HG03159 (cell line): ENCODE results near the gene CDPF1.

ENCODE experiments used
- ATAC-seq: cut with Tn5 transposase; IDR thresholded peaks from one replicate; pipeline ENCODE4 v1.9.1; 2021; ENCODE audit warnings: mild to moderate bottlenecking, moderate library complexity; ENCODE audit not compliant: unreplicated experiment

CDPF1 gene

DNA sequence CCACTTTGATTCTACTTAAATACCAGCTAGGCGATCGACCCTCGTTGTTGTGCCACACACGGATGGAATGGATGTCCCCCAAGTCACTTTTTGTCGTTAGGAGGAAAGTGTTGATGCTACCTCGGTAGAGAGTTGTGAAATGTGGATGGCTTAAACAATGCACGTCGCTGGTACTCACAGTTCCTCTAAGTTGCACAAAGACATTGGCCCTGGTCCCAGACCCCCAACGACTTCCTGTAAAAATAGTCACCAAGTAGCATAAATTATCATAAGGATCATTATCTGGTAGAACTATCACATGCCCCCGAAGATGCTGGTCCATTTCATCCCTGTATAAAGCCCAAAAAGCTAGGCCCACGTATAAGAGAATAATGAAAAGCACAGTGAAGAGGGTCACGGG is 9.3 kb upstream of the CDPF1 start:
- ATAC-seq = no peak

GRCh38 chr22:46256358-46256958 is 6.4 kb upstream of the CDPF1 start:
- ATAC-seq = no peak

DNA sequence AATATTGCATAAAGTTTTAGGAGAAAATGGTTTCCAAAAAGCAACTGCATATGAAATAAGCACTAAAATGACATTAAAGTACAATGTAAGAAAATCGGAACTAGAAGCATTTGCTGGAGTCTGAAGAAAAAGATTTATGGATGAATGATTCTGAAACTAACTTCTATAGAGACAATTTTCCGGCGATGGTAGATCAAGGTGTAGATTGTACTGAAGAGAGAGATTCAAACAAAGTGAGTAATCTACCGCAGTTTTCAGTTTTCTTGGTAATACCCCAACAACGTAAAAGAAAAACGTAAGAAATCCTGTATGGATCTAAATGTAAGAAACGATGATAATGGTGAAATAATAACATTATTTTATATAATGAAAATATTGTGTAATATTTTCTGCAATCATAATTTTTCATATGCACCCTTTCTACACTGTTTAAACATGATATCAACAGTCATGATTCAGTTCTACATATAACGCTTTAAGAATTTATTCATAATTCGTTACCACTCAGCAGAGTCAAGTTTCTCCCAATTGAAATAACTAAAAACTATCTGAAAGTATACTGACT is 1.8 kb upstream of the CDPF1 start:
- no peak for ATAC-seq

DNA sequence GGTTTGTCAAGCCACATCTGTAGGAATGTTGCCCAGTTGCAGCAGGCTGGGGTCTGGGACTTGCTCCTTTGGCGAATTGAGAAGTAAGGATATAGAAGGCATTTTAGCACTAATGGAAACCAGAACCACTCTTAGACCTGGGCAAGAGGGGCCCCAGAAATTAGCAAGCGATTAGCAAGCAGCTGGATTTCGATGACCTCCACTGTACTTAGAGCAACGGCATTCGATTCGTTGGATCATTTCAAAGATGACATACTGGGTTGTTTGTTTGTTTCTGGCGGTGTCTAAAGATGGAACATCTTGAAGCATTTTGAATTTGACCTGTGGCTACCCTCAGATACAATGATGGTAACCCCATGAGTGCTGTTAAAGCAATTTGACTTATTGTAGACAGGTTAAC is 1.2 kb upstream of the CDPF1 start:
- no peak for ATAC-seq

- ATAC-seq = no peak
Measured at GRCh38 chr22:46250783-46251125, 661 bp upstream of the CDPF1 start.

DNA sequence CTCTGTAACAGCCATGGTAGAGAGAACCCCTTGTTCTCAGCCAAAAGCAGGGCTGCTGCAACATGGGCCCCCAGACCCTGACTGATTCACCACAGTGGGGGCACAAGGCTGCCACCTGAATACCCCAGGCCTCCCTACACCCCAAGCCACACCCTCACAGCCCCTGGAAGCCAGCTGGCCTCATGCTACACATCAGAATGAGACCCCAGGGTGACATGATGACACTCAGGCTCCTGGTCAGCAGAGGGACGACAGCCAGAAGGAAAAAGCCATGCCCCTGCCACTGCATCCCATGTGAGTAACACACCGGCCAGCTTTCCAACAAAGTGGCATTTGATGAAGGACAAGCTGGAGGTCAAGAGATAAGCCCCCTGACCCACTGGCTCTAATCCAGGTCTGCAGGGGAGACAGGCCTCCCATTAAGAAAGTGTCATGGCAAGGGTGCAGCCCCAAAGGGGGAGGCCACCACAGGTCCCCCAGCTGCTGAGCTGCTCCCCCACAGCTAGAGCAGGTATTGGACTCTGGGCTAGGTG is 2.6 kb downstream of the CDPF1 start:
- no peak for ATAC-seq

DNA sequence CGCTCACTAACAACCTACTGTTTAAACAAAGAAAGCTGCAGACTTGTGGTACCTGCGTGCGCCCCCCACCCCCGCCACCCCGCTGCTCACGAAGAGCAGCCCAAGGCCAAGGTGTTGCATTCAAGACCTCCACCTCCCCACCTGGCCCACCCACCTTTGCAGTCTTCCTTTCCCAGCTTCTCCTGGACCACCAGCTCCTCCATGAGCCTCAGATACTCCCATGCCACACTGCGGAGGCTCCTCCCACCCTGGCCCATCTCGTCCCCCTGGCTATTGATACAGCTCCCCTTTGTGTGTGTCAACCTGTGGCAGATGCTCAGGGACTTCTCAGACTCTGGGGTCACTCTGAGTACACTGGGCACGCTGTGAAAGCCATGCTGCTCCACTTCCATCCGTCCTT is 3.9 kb downstream of the CDPF1 start:
- ATAC-seq = no peak

DNA sequence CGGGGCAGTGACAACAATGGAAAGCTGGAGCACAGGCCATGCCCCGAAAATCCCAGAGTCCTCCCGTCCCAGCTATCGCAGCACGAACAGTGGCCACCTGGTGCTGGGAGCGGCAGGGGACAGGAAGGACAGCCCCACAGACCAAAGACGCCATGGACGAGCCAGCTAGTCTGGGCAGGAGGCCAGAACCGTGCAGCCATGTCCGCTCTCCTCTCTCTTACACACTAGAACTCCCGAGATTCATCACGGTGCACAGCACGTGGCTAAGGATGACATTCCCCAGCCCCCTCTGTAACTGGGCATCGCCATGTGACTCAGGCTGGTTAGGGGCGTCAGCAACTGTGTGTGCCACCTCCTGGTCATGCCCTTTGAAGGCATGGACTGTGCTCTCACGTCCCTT is 4.6 kb downstream of the CDPF1 start:
- no peak for ATAC-seq

DNA sequence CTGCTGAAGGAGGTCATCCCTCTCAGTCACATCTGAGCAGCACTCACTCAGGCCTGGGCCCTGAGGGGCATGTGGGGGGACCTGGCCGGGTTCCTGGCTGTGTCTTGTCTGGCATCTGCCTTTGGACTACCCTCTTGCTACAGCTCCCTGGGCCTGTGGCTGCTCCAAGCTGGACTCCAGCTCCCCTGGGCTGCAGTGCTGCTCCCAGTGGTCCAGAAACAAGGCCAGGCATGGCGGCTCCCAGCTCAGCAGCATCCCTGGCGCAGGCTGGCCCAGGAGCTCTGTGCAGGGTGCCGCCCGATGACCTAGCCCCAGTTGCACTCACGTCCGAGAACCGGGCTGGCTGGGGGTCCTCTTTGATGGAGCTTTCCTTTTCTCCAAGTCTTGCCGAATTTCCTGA is 5.3 kb downstream of the CDPF1 start:
- no peak for ATAC-seq

DNA sequence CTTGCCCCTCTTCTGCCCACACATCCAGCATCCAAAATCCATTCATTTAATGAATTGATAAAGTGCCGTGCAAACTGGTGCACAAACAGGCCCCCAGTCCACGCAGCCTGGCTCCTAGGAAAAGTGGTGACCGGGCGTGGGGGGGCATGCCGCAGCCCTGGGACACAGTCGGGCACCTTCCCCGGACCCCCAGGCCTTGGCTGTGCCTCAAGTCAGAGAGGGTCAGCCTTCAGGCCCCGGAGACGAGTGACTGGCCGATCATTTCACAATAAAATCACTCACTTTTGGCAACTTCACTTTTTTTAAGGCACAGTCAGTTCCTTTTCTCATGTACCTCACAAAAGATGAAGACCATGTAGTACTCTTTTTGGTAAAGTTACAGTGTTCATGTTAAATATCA is 8.0 kb downstream of the CDPF1 start:
- ATAC-seq = no peak

- ATAC-seq = no peak
Measured at GRCh38 chr22:46241396-46242007, 8.6 kb downstream of the CDPF1 start.

DNA sequence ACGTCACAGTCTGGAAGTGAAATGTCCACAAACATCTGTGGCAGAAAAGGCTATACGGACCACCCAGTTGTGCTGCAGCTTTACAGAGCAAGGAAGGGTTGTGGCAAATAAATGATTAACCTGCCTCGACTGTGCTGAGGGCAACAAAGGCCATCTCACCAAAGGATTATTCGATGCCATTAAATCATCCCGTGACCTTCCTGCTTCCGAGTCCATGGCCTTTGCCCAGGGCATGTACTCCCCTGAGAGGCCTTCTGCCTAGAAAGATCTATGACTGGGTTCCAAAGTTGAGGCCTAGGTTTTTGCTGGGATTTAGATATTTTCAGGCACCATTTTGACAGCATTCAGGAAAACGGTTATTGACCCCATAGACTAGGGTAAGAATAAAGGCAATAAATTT is 9.2 kb downstream of the CDPF1 start:
- ATAC-seq = no peak

GRCh38 chr22:46240506-46240905 is 9.6 kb downstream of the CDPF1 start:
- no peak for ATAC-seq

DNA sequence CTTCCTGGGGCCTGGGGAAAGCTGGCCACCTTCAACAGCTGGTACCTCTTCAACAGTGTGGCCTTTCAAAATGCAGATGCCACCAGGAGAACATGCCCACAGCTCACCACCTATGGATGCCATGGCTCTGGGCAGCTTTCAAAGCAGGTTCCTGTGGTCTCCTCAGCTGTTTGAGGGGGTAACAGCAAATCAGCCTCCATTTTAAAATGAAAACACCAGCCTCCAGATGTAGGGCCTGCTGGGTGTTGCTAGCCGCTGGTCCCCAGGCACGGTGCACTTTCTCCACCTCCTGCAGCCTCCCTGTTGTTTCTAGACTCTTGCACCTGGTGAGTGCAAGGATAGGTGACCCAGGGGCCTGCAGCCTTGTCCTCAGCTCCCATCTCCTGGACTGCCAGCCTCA is 10.0 kb downstream of the CDPF1 start:
- no peak for ATAC-seq

- ATAC-seq = no peak
Measured at GRCh38 chr22:46239261-46240048, 10.6 kb downstream of the CDPF1 start.

DNA sequence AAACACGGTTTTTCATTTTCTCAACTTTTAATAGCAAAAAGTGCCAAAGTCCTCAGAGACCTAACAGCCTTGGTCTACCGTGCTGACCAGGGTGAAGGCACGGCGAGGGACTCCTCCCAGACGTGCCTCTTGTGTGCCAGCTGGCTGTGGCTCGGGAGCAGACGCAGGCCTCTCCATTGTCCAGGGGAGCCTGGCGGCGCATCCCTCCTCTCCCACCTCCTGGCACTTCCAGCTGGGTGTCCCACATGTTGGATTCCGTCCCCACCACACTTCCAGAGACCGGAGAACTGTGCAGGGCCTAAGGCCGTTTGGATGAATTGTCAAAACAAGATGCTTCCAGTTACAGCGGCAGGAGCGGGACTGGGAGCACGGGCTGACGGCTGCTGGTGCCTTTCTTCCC is 11.6 kb downstream of the CDPF1 start:
- ATAC-seq = no peak

DNA sequence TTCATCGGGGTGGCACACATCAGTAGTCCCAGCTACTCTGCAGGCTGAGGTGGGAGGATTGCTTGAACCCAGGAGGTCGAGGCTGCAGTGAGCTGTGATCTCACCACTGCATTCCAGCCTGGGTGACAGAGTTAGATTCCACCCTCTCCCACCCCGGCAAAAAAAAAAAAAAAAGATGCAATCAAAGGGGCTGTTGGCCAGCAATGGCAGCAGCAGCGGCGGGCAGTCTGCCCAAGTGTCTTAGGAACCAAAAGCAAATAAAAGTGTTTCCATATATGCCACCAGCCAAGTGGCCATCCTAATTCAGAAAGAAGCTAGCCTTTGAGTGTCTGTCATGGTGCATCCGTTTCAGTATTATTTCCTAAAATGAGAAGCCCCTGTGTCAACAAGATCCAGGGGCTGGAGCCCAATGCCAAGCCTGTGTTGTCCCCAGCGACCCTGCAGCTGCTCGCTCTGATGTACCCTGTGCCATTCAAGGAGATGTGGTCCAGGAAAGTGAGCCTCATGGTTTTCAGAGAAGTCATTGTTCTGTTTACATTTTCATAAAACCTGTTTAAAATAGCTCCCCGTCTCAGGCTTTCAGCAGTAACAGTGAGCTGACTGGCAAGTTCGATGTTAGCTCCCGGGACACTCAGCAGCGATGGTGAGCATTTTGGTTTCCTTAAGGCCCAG is 12.5 kb downstream of the CDPF1 start:
- no peak for ATAC-seq

GRCh38 chr22:46234969-46235368 is 15.1 kb downstream of the CDPF1 start:
- no peak for ATAC-seq

- no peak for ATAC-seq
Measured at GRCh38 chr22:46233231-46233630, 16.9 kb downstream of the CDPF1 start.

- no peak for ATAC-seq
Measured at GRCh38 chr22:46230262-46230901, 19.7 kb downstream of the CDPF1 start.

DNA sequence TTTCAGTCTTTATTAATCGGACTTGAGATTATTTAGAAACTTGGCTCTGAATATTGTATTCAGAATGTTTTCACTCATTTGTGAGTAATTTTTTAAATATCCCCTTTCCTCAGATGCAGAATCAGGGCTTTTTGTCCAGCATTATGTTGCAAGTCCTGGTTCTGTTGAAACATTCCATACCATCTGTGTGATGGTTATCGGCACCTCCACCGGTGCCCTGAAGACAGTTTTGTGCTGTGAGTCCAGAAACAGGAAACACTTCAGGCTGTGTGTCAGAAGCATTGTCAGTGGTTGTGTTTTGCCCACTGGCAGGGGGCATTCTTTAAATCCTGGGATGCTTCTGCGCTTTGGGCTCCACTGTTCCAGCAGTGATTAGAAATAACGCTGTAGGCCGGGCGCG is 20.4 kb downstream of the CDPF1 start:
- no peak for ATAC-seq
